ENCODE measurements around the gene EIF2AK3. TPM values are rescaled to one million over a fixed set of nuclear protein-coding genes. Genes with fewer than 3 reads are reported as not detected.

Gene EIF2AK3
- total RNA-seq, result 9.0 and 14.1 TPM in 2 replicates
- polyA plus RNA-seq, result 6.4 and 8.1 TPM in 2 replicates

- TF ChIP-seq CTCF (IDR thresholded peaks at IDR 0.05; ENCODE audit: low read depth, low read length), result no peak
- Histone ChIP-seq H3K36me3 (no peaks in the 10 kb centered on the region), H3K4me3 (peak within 1 kb of the TSS; percentile 93), H3K27ac (peak within 1 kb of the TSS; percentile 98), H3K4me1 (ENCODE audit: low read depth) (peaks cover 5% of the 10 kb centered on the region), H3K27me3 (no peaks in the 10 kb centered on the region), H3K9me3 (ENCODE audit: low read depth) (no peaks in the 10 kb centered on the region)
- peak; percentile 99 to 100 for DNase-seq (ENCODE audit: low read depth in 1 of 2, low spot score in 1 of 2)
Observed at GRCh38 chr2:88627055-88627855, at the start of gene EIF2AK3. Gene EIF2AK3, minus strand, starts transcription at chr2:88627464. Its CDS starts 190 bp downstream, at chr2:88627274.

DNA sequence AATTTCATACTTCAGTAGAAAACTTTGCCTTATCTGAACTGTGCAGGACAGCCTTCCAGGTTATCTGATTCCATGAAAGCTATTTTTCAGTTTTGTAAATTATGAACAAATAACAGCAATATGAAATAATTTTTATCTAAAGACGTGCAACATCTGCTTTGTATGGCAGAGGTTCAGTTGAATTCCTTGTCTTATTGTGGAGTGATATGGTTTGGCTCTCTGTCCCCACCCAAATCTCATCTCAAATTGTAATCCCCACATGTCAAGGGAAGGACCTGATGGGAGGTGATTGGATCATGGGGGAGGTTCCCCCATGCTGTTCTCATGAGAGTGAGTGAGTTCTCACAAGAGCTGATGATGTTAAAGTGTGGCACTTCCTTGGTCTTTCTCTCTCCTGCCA lies 46.1 kb upstream of the EIF2AK3 start:
- DNase-seq (ENCODE audit: low read depth in 1 of 2, low spot score in 1 of 2), result no peak
- no peak overlapping the region for H3K4me3 ChIP-seq
- H3K36me3 ChIP-seq, result no peaks in the 10 kb centered on the region
- H3K27me3 ChIP-seq, result no peaks in the 10 kb centered on the region
- H3K9me3 ChIP-seq (ENCODE audit: low read depth), result no peaks in the 10 kb centered on the region
- H3K27ac ChIP-seq, result no peak overlapping the region
- TF ChIP-seq CTCF (IDR thresholded peaks at IDR 0.05; ENCODE audit: low read depth, low read length), result no peak
- H3K4me1 ChIP-seq (ENCODE audit: low read depth), result no peaks in the 10 kb centered on the region

- peak; percentile 82 for TF ChIP-seq CTCF (IDR thresholded peaks at IDR 0.05; ENCODE audit: low read depth, low read length)
- Histone ChIP-seq H3K27me3 (no peaks in the 10 kb centered on the region), H3K4me3 (no peak overlapping the region), H3K27ac (no peak overlapping the region), H3K9me3 (ENCODE audit: low read depth) (no peaks in the 10 kb centered on the region), H3K36me3 (no peaks in the 10 kb centered on the region), H3K4me1 (ENCODE audit: low read depth) (no peaks in the 10 kb centered on the region)
- peak; percentile 54 to 69 for DNase-seq (ENCODE audit: low read depth in 1 of 2, low spot score in 1 of 2)
Observed at GRCh38 chr2:88671786-88672427, 44.6 kb upstream of the EIF2AK3 start.

- Histone ChIP-seq H3K4me3 (no peak overlapping the region), H3K27ac (no peak overlapping the region), H3K27me3 (no peaks in the 10 kb centered on the region), H3K4me1 (ENCODE audit: low read depth) (no peaks in the 10 kb centered on the region), H3K9me3 (ENCODE audit: low read depth) (no peaks in the 10 kb centered on the region), H3K36me3 (no peaks in the 10 kb centered on the region)
- peak; percentile 70 for TF ChIP-seq CTCF (IDR thresholded peaks at IDR 0.05; ENCODE audit: low read depth, low read length)
- peak; percentile 32 to 60 for DNase-seq (ENCODE audit: low read depth in 1 of 2, low spot score in 1 of 2)
Observed at GRCh38 chr2:88669482-88670214, 42.4 kb upstream of the EIF2AK3 start.

DNA sequence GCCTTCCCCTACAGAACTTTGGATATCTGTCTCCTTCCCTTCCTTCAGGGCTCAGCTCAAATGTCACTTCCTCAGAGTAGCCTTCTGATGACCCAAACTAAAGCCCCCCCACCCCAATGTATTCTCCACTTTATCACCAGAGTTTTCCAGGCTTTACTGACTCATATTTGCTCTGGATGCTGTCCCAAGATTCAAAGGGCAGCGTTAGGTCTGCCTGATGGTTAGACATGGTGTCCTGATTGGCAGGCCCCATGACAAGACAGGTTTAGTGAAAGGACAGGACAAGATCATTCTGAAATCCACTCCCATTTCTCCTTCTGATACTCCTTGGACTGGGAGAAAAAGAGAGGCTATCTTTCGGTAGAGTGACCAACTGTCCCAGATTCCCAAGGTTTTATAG lies 41.6 kb upstream of the EIF2AK3 start:
- Histone ChIP-seq H3K9me3 (ENCODE audit: low read depth) (no peaks in the 10 kb centered on the region), H3K27ac (no peak overlapping the region), H3K36me3 (no peaks in the 10 kb centered on the region), H3K4me3 (no peak overlapping the region), H3K4me1 (ENCODE audit: low read depth) (no peaks in the 10 kb centered on the region), H3K27me3 (no peaks in the 10 kb centered on the region)
- DNase-seq (ENCODE audit: low read depth in 1 of 2, low spot score in 1 of 2), result no peak
- TF ChIP-seq CTCF (IDR thresholded peaks at IDR 0.05; ENCODE audit: low read depth, low read length), result no peak

Data from cardiac muscle cell (in vitro differentiated cells and primary cell).